Activated gamma-delta T cell treated with anti-CD3 and anti-CD28 coated beads, Interleukin-2, amount 50 U/mL, for 16 hours (primary cell): ENCODE measurements around the gene SART3.
A peak's percentile ranks its signal among the peaks of the same experiment; 100 is the strongest.
"Not testable (repeated sequence)": the region's sequence is repeated elsewhere in the genome, so short reads cannot be mapped to it uniquely, and the experiment has no call there.

Experiments used
- DNase-seq: peaks from one replicate; pipeline ENCODE4 v3.0.0-alpha.2; 2020; ENCODE audit warnings: low read depth

SART3 gene

GRCh38 chr12:108562348-108563135 lies 1.6 kb upstream of the SART3 start, which contains the start of gene ISCU:
Gene ISCU (plus strand): TSS chr12:108562596. CDS start chr12:108562623, 27 bp downstream.
- peak; percentile 98 for DNase-seq

GRCh38 chr12:108561852-108562347 lies 927 bp upstream of the SART3 start:
- no peak for DNase-seq

- no peak for DNase-seq
Observed at GRCh38 chr12:108560321-108560721, 652 bp downstream of the SART3 start.

- DNase-seq = no peak
Observed at GRCh38 chr12:108559748-108560147, 1.2 kb downstream of the SART3 start.

GRCh38 chr12:108559007-108559655 lies 1.8 kb downstream of the SART3 start:
- DNase-seq = no peak

GRCh38 chr12:108555383-108555782 lies 5.6 kb downstream of the SART3 start:
- not testable (repeated sequence) for DNase-seq

GRCh38 chr12:108553799-108554198 lies 7.2 kb downstream of the SART3 start:
- DNase-seq = no peak

- no peak for DNase-seq
Observed at GRCh38 chr12:108551535-108551934, 9.4 kb downstream of the SART3 start.

GRCh38 chr12:108548954-108549521 lies 11.9 kb downstream of the SART3 start:
- no peak for DNase-seq

- no peak for DNase-seq
Observed at GRCh38 chr12:108547686-108548085, 13.3 kb downstream of the SART3 start.

GRCh38 chr12:108543652-108544051 lies 17.3 kb downstream of the SART3 start:
- DNase-seq = no peak

- no peak for DNase-seq
Observed at GRCh38 chr12:108542320-108542719, 18.7 kb downstream of the SART3 start.

- no peak for DNase-seq
Observed at GRCh38 chr12:108538616-108539195, 22.3 kb downstream of the SART3 start.

GRCh38 chr12:108538146-108538545 lies 22.8 kb downstream of the SART3 start:
- no peak for DNase-seq

- no peak for DNase-seq
Observed at GRCh38 chr12:108531929-108532848, 28.8 kb downstream of the SART3 start.

GRCh38 chr12:108530161-108530560 lies 30.8 kb downstream of the SART3 start:
- no peak for DNase-seq

- DNase-seq = no peak
Observed at GRCh38 chr12:108527166-108527496, 33.8 kb downstream of the SART3 start.

- no peak for DNase-seq
Observed at GRCh38 chr12:108526482-108527165, 34.3 kb downstream of the SART3 start.

GRCh38 chr12:108525681-108526080 lies 35.3 kb downstream of the SART3 start:
- no peak for DNase-seq

GRCh38 chr12:108523365-108523764 lies 37.6 kb downstream of the SART3 start:
- no peak for DNase-seq

- DNase-seq = no peak
Observed at GRCh38 chr12:108519558-108519957, 41.4 kb downstream of the SART3 start.
